ENCODE data around the gene NRXN3. TPM values are rescaled to one million over a fixed set of nuclear protein-coding genes. Genes with fewer than 3 reads are reported as not detected.

NRXN3 gene
- total and polyA plus RNA-seq, 3 experiments from 2014 or later, result not detected

DNA sequence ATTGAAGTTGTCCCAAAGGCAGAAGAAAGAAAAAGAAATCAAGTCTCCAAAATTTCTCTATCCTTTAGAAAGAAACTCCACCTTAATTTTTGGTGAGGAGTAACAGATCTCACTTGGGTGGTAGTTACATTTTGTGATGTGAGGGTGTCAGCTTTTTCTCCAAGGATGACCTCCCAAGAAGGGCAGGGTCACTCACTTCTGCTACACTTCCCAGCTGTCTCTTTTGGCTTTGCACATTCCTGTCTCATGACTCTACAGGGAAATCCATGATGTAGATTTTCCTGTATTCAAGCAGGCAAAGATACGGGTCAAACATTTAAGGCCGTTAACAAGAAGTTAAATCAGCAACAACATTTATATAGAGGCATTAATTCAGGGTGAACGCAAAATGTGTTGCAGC, 1016.4 kb downstream of the NRXN3 start:
- POLR2A ChIA-PET, result no interaction called here
- no peaks in the 10 kb centered on the region for H3K4me1 Mint-ChIP-seq
- CTCF ChIA-PET, result no interaction called here
- no peaks in the 10 kb centered on the region for H3K4me1 ChIP-seq (ENCODE audit: insufficient read depth, low read length)
- DNase-seq, result no peak
- H3K4me3 Mint-ChIP-seq, result no peak overlapping the region
- H3K27ac ChIP-seq (ENCODE audit: low read depth, low read length), result no peak overlapping the region
- no peaks in the 10 kb centered on the region for H3K27me3 Mint-ChIP-seq
- peak overlapping the region in 1 of 8 donors; percentile 36 for H3K27ac Mint-ChIP-seq
- H3K4me3 ChIP-seq (ENCODE audit: low read length), result no peak overlapping the region
- no peaks in the 10 kb centered on the region for H3K36me3 ChIP-seq (ENCODE audit: insufficient read depth, low read length)
- no peaks in the 10 kb centered on the region for H3K27me3 ChIP-seq (ENCODE audit: insufficient read depth, low read length, poor library complexity, severe bottlenecking)
- peaks cover 0 to 18% (median 7%) of the 10 kb centered on the region in 5 donors for H3K9me3 Mint-ChIP-seq
- no peaks in the 10 kb centered on the region for H3K36me3 Mint-ChIP-seq
- H3K9me3 ChIP-seq (ENCODE audit: low read length), result no peaks in the 10 kb centered on the region

DNA sequence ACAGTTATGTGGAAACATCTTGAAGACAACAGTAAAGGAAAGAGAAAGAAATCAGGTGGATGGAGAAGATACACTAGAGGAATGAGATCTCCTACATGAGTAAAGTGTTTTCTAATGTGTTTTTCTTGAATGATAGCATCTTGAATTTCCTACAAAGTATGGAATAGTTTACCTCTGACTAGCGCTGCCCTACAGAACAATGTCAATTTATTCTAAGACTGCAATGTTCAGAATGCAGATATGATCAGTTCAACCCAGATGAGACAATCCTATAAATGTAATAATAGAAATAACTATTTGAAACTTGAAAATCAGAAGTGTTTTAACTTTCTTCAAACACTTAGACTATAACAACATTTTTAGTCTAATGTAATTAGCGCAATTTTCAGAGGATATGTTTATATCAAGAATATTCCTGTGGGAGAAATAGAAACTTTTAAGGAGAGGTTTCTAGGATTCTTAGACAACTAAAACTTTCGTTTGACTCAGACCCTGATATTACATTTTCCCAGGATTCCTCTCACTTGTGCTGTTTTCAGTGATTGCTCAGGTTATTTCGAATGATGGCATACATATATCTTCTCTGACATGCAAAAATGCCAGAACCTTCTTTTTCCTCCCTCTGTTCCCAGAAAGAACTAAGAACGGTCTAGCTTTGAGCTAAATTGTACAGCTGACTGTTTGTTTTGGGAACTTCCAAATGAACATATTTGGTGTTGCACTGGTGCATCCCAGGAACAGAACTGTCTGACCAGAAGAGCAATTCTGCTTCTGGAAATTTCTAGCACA, 1023.7 kb downstream of the NRXN3 start:
- no peaks in the 10 kb centered on the region for H3K36me3 ChIP-seq (ENCODE audit: insufficient read depth, low read length)
- H3K9me3 ChIP-seq (ENCODE audit: low read length), result no peaks in the 10 kb centered on the region
- no peaks in the 10 kb centered on the region for H3K4me1 ChIP-seq (ENCODE audit: insufficient read depth, low read length)
- H3K27me3 ChIP-seq (ENCODE audit: insufficient read depth, low read length, poor library complexity, severe bottlenecking), result no peaks in the 10 kb centered on the region
- H3K36me3 Mint-ChIP-seq, result no peaks in the 10 kb centered on the region
- CTCF ChIA-PET, result no interaction called here
- H3K9me3 Mint-ChIP-seq, result peaks cover 0 to 22% (median 6%) of the 10 kb centered on the region in 5 donors
- no peak overlapping the region for H3K27ac Mint-ChIP-seq
- H3K27ac ChIP-seq (ENCODE audit: low read depth, low read length), result no peak overlapping the region
- POLR2A ChIA-PET, result no interaction called here
- H3K27me3 Mint-ChIP-seq, result no peaks in the 10 kb centered on the region
- no peak overlapping the region for H3K4me3 Mint-ChIP-seq
- no peak overlapping the region for H3K4me3 ChIP-seq (ENCODE audit: low read length)
- no peaks in the 10 kb centered on the region for H3K4me1 Mint-ChIP-seq
- DNase-seq, result no peak

DNA sequence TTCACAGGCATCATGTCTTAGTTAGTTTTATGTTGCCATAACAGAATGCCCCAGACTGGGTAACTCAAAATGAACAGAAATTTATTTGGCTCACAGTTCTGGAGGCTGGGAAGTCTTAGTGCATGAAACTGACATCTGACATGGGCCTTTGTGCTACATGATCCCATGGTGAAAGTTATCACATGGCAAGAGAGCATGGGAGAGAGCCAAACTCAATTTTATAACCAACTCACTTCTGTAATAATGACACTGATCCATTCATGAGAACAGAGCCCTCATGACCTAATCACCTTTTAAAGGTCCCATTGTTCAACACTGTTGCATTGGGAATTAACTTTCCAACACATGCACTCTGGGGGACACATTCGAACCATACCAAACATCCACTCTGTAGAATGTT, 1026.0 kb downstream of the NRXN3 start:
- no peaks in the 10 kb centered on the region for H3K9me3 ChIP-seq (ENCODE audit: low read length)
- Mint-ChIP-seq H3K36me3 (no peaks in the 10 kb centered on the region), H3K27me3 (no peaks in the 10 kb centered on the region), H3K27ac (no peak overlapping the region), H3K4me3 (no peak overlapping the region), H3K4me1 (no peaks in the 10 kb centered on the region), H3K9me3 (peaks cover 4 to 23% (median 9%) of the 10 kb centered on the region in 5 donors)
- CTCF ChIA-PET, result no interaction called here
- POLR2A ChIA-PET, result no interaction called here
- no peak overlapping the region for H3K4me3 ChIP-seq (ENCODE audit: low read length)
- no peaks in the 10 kb centered on the region for H3K4me1 ChIP-seq (ENCODE audit: insufficient read depth, low read length)
- H3K27ac ChIP-seq (ENCODE audit: low read depth, low read length), result no peak overlapping the region
- H3K36me3 ChIP-seq (ENCODE audit: insufficient read depth, low read length), result no peaks in the 10 kb centered on the region
- H3K27me3 ChIP-seq (ENCODE audit: insufficient read depth, low read length, poor library complexity, severe bottlenecking), result no peaks in the 10 kb centered on the region
- no peak for DNase-seq

DNA sequence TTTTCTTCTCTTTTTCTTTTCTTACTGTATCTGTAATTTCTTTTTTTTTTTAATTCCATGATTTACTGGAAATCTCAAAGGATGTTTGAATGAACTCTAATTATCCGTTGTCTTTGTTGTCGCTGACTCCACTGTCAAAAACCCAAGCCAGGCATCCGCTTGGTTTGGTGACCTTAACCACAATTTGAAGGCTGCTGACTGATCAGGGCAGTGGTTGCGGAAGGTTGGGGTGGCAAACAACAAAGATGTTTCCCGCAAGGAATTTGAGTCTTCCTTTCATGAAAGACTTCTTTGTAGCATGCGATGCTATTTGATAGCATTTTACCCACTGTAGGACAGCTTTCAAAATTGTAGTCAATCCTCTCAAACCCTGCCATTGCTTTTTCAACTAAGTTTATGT, 1027.3 kb downstream of the NRXN3 start:
- no peak overlapping the region for H3K4me3 Mint-ChIP-seq
- no peak for DNase-seq
- Histone ChIP-seq H3K36me3 (ENCODE audit: insufficient read depth, low read length) (no peaks in the 10 kb centered on the region), H3K9me3 (ENCODE audit: low read length) (no peaks in the 10 kb centered on the region), H3K4me1 (ENCODE audit: insufficient read depth, low read length) (no peaks in the 10 kb centered on the region), H3K4me3 (ENCODE audit: low read length) (no peak overlapping the region), H3K27me3 (ENCODE audit: insufficient read depth, low read length, poor library complexity, severe bottlenecking) (no peaks in the 10 kb centered on the region), H3K27ac (ENCODE audit: low read depth, low read length) (no peak overlapping the region)
- POLR2A ChIA-PET, result no interaction called here
- no peaks in the 10 kb centered on the region for H3K36me3 Mint-ChIP-seq
- no peak overlapping the region for H3K27ac Mint-ChIP-seq
- H3K27me3 Mint-ChIP-seq, result no peaks in the 10 kb centered on the region
- H3K4me1 Mint-ChIP-seq, result no peaks in the 10 kb centered on the region
- CTCF ChIA-PET, result no interaction called here
- H3K9me3 Mint-ChIP-seq, result peaks cover 4 to 32% (median 8%) of the 10 kb centered on the region in 5 donors

DNA sequence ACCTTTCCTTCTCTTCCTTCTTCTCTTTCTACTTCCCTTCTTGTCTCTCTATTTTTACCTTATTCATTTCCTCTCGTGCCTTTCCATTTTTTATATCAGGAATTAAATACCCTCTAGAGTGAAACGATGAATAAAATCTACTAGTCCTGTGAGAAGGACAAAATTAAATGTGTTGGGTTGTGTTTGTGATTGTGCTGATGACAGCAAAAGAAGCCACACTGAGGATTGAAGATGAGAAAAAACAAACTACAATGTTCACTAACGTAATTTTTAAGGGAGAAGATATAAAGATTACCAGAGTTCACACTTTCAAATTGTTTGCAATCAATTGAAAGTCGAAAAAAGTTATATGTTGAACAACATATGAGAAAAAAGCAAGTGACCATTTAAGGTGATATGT, 1029.0 kb downstream of the NRXN3 start:
- Mint-ChIP-seq H3K27me3 (no peaks in the 10 kb centered on the region), H3K4me3 (no peak overlapping the region), H3K9me3 (peaks cover 4 to 32% (median 8%) of the 10 kb centered on the region in 5 donors), H3K4me1 (no peaks in the 10 kb centered on the region), H3K36me3 (no peaks in the 10 kb centered on the region), H3K27ac (no peak overlapping the region)
- ChIA-PET POLR2A (no interaction called here), CTCF (no interaction called here)
- Histone ChIP-seq H3K27ac (ENCODE audit: low read depth, low read length) (no peak overlapping the region), H3K4me3 (ENCODE audit: low read length) (no peak overlapping the region), H3K9me3 (ENCODE audit: low read length) (no peaks in the 10 kb centered on the region), H3K4me1 (ENCODE audit: insufficient read depth, low read length) (no peaks in the 10 kb centered on the region), H3K36me3 (ENCODE audit: insufficient read depth, low read length) (no peaks in the 10 kb centered on the region), H3K27me3 (ENCODE audit: insufficient read depth, low read length, poor library complexity, severe bottlenecking) (no peaks in the 10 kb centered on the region)
- DNase-seq, result no peak

GRCh38 chr14:79201564-79202207, 1031.5 kb downstream of the NRXN3 start:
- ChIA-PET POLR2A (no interaction called here), CTCF (no interaction called here)
- H3K4me1 ChIP-seq (ENCODE audit: insufficient read depth, low read length), result no peaks in the 10 kb centered on the region
- no peaks in the 10 kb centered on the region for H3K27me3 ChIP-seq (ENCODE audit: insufficient read depth, low read length, poor library complexity, severe bottlenecking)
- H3K27ac ChIP-seq (ENCODE audit: low read depth, low read length), result no peak overlapping the region
- H3K36me3 ChIP-seq (ENCODE audit: insufficient read depth, low read length), result no peaks in the 10 kb centered on the region
- H3K4me3 ChIP-seq (ENCODE audit: low read length), result no peak overlapping the region
- no peaks in the 10 kb centered on the region for H3K36me3 Mint-ChIP-seq
- H3K27ac Mint-ChIP-seq, result no peak overlapping the region
- no peaks in the 10 kb centered on the region for H3K4me1 Mint-ChIP-seq
- no peaks in the 10 kb centered on the region for H3K27me3 Mint-ChIP-seq
- no peaks in the 10 kb centered on the region for H3K9me3 ChIP-seq (ENCODE audit: low read length)
- peaks cover 4 to 26% (median 6%) of the 10 kb centered on the region in 5 donors for H3K9me3 Mint-ChIP-seq
- no peak overlapping the region for H3K4me3 Mint-ChIP-seq
- DNase-seq, result no peak

DNA sequence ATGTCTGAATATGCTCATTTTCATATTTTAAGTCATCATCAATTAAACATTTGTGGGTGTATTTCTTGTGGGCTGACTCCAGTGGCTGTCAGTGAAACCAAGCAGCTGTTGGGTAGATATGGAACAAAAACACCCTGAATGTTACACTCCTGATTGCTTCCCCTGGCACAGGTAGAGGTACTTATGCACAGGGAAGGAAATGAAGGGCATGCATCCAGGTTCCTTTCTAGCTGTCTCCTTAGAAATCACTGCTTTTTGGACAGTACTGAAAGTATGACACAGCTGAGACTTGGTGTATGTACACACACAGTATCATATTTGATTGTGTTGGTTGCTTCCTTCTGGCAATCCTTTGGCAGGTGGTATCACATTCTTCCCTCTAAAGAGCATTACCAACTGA, 1034.4 kb downstream of the NRXN3 start:
- H3K9me3 Mint-ChIP-seq, result peaks cover 0 to 12% (median 2%) of the 10 kb centered on the region in 5 donors
- POLR2A ChIA-PET, result no interaction called here
- Histone ChIP-seq H3K27ac (ENCODE audit: low read depth, low read length) (no peak overlapping the region), H3K9me3 (ENCODE audit: low read length) (no peaks in the 10 kb centered on the region), H3K27me3 (ENCODE audit: insufficient read depth, low read length, poor library complexity, severe bottlenecking) (no peaks in the 10 kb centered on the region), H3K4me3 (ENCODE audit: low read length) (no peak overlapping the region), H3K36me3 (ENCODE audit: insufficient read depth, low read length) (no peaks in the 10 kb centered on the region), H3K4me1 (ENCODE audit: insufficient read depth, low read length) (no peaks in the 10 kb centered on the region)
- no peaks in the 10 kb centered on the region for H3K4me1 Mint-ChIP-seq
- no peaks in the 10 kb centered on the region for H3K27me3 Mint-ChIP-seq
- no peak overlapping the region for H3K4me3 Mint-ChIP-seq
- H3K27ac Mint-ChIP-seq, result no peak overlapping the region
- no peaks in the 10 kb centered on the region for H3K36me3 Mint-ChIP-seq
- CTCF ChIA-PET, result no interaction called here
- no peak for DNase-seq

DNA sequence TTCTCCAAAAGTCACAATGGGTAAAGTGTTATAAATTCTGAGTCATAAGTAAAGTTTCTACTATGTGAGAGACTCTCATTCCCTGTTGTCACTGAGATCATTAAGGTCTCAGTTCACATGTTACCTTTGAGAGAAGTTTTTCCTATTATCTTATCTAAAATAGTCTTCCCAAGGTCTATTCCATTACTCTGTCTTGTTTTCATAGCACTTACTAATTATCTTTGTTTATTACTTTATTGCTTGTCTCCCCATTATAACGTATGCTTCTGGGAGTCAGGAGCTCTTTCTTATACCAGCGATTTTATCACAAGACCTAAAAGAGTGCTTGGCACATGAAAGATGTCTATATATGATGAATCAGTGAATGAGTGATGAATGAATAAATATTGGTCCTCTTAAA, 1039.2 kb downstream of the NRXN3 start:
- Histone ChIP-seq H3K4me1 (ENCODE audit: insufficient read depth, low read length) (no peaks in the 10 kb centered on the region), H3K36me3 (ENCODE audit: insufficient read depth, low read length) (no peaks in the 10 kb centered on the region), H3K27me3 (ENCODE audit: insufficient read depth, low read length, poor library complexity, severe bottlenecking) (no peaks in the 10 kb centered on the region), H3K27ac (ENCODE audit: low read depth, low read length) (no peak overlapping the region), H3K4me3 (ENCODE audit: low read length) (no peak overlapping the region), H3K9me3 (ENCODE audit: low read length) (no peaks in the 10 kb centered on the region)
- H3K9me3 Mint-ChIP-seq, result peaks cover 0 to 4% (median 2%) of the 10 kb centered on the region in 5 donors
- H3K36me3 Mint-ChIP-seq, result no peaks in the 10 kb centered on the region
- H3K4me1 Mint-ChIP-seq, result no peaks in the 10 kb centered on the region
- no peak overlapping the region for H3K4me3 Mint-ChIP-seq
- no peak overlapping the region for H3K27ac Mint-ChIP-seq
- no peaks in the 10 kb centered on the region for H3K27me3 Mint-ChIP-seq
- DNase-seq, result no peak
- POLR2A ChIA-PET, result no interaction called here
- CTCF ChIA-PET, result no interaction called here

Data from CD8-positive, alpha-beta memory T cell (primary cell).